ENCODE data around the gene RAC2. TPM values are rescaled to one million over a fixed set of nuclear protein-coding genes. Genes with fewer than 3 reads are reported as not detected.

The RAC2 gene
- total and polyA plus RNA-seq, 2 experiments from 2014 or later = 9.9 to 10.5 TPM

- Histone ChIP-seq H3K9me2 (replicated peaks; ENCODE audit: insufficient read depth) (no peaks in the 10 kb centered on the region), H3K4me2 (no peak overlapping the region), H3K27me3 (no peaks in the 10 kb centered on the region), H3K4me1 (ENCODE audit: insufficient read depth) (peaks cover 40% of the 10 kb centered on the region), H3K36me3 (replicated peaks; ENCODE audit: insufficient read depth, low read depth) (no peaks in the 10 kb centered on the region), H3K27ac (no peak overlapping the region), H3K9me3 (ENCODE audit: low read depth) (no peaks in the 10 kb centered on the region), H2AFZ (no peak overlapping the region), H3K79me2 (no peaks in the 10 kb centered on the region), H3K4me3 (no peak overlapping the region), H4K20me1 (ENCODE audit: insufficient read depth, poor library complexity, severe bottlenecking) (no peaks in the 10 kb centered on the region)
- no peak for DNase-seq (ENCODE audit: low spot score)
- 76% methylated on average over 13 of the region's 13 CpGs for whole genome bisulfite sequencing (ENCODE audit: low lambda C conversion rate, missing lambda C conversion rate)
- no peak for TF ChIP-seq CTCF (IDR thresholded peaks at IDR 0.05; ENCODE audit: poor library complexity)
- no peak for TF ChIP-seq EZH2 (IDR thresholded peaks at IDR 0.05; ENCODE audit: borderline replicate concordance)
- no peak for TF ChIP-seq EZH2phosphoT487 (IDR thresholded peaks at IDR 0.05; ENCODE audit: low read depth, severe bottlenecking, unreplicated experiment)
These were observed 29.9 kb downstream of the RAC2 start for GRCh38 chr22:37213941-37214730.

GRCh38 chr22:37213218-37213855 is 30.7 kb downstream of the RAC2 start:
- TF ChIP-seq EZH2 (IDR thresholded peaks at IDR 0.05; ENCODE audit: borderline replicate concordance) (no peak), CTCF (IDR thresholded peaks at IDR 0.05; ENCODE audit: poor library complexity) (no peak), EZH2phosphoT487 (IDR thresholded peaks at IDR 0.05; ENCODE audit: low read depth, severe bottlenecking, unreplicated experiment) (no peak)
- H3K9me3 ChIP-seq (ENCODE audit: low read depth) = no peaks in the 10 kb centered on the region
- H3K9me2 ChIP-seq (replicated peaks; ENCODE audit: insufficient read depth) = no peaks in the 10 kb centered on the region
- peak overlapping the region; percentile 58 for H3K27ac ChIP-seq
- H4K20me1 ChIP-seq (ENCODE audit: insufficient read depth, poor library complexity, severe bottlenecking) = no peaks in the 10 kb centered on the region
- WGBS (ENCODE audit: low lambda C conversion rate, missing lambda C conversion rate) = 95% methylated on average over 18 of the region's 18 CpGs
- no peak overlapping the region for H2AFZ ChIP-seq
- H3K4me3 ChIP-seq = no peak overlapping the region
- H3K4me2 ChIP-seq = no peak overlapping the region
- peaks cover 40% of the 10 kb centered on the region for H3K4me1 ChIP-seq (ENCODE audit: insufficient read depth)
- H3K36me3 ChIP-seq (replicated peaks; ENCODE audit: insufficient read depth, low read depth) = no peaks in the 10 kb centered on the region
- no peaks in the 10 kb centered on the region for H3K27me3 ChIP-seq
- no peaks in the 10 kb centered on the region for H3K79me2 ChIP-seq
- DNase-seq (ENCODE audit: low spot score) = no peak

- no peak within 1 kb of the TSS for H3K4me3 ChIP-seq
- 11% methylated on average over 15 of the region's 23 CpGs for WGBS (ENCODE audit: low lambda C conversion rate, missing lambda C conversion rate)
- H2AFZ ChIP-seq = no peak within 1 kb of the TSS
- H3K4me1 ChIP-seq (ENCODE audit: insufficient read depth) = peaks cover 40% of the 10 kb centered on the region
- no peaks in the 10 kb centered on the region for H4K20me1 ChIP-seq (ENCODE audit: insufficient read depth, poor library complexity, severe bottlenecking)
- DNase-seq (ENCODE audit: low spot score) = peak; percentile 76
- TF ChIP-seq CTCF (IDR thresholded peaks at IDR 0.05; ENCODE audit: poor library complexity) = no peak
- TF ChIP-seq EZH2phosphoT487 (IDR thresholded peaks at IDR 0.05; ENCODE audit: low read depth, severe bottlenecking, unreplicated experiment) = no peak
- TF ChIP-seq EZH2 (IDR thresholded peaks at IDR 0.05; ENCODE audit: borderline replicate concordance) = no peak
- H3K79me2 ChIP-seq = no peaks in the 10 kb centered on the region
- peak within 1 kb of the TSS; percentile 58 for H3K4me2 ChIP-seq
- peak within 1 kb of the TSS; percentile 58 for H3K27ac ChIP-seq
- H3K9me2 ChIP-seq (replicated peaks; ENCODE audit: insufficient read depth) = no peaks in the 10 kb centered on the region
- H3K36me3 ChIP-seq (replicated peaks; ENCODE audit: insufficient read depth, low read depth) = no peaks in the 10 kb centered on the region
- H3K9me3 ChIP-seq (ENCODE audit: low read depth) = no peaks in the 10 kb centered on the region
- no peaks in the 10 kb centered on the region for H3K27me3 ChIP-seq
These were observed 31.7 kb downstream of the RAC2 start, which contains the start of gene SSTR3 for GRCh38 chr22:37212174-37212906. Gene SSTR3, minus strand, starts transcription at chr22:37212477. Its CDS starts 4,674 bp downstream, at chr22:37207803.
